Activated CD4-positive, alpha-beta T cell treated with anti-CD3 and anti-CD28 coated beads, Interleukin-2, amount 10 ng/mL, durations not matched to agents 24 days and 14 days (primary cell): ENCODE measurements around the gene COLGALT1. TPM values are rescaled to one million over a fixed set of nuclear protein-coding genes. Genes with fewer than 3 reads are reported as not detected.
"Not testable (repeated sequence)": the region's sequence is repeated elsewhere in the genome, so short reads cannot be mapped to it uniquely, and the experiment has no call there.

Experiments
- DNase-seq: peaks from one replicate; pipeline ENCODE4 v3.0.0; 2022
- H3K27ac Mint-ChIP-seq: one replicate; pipeline ENCODE4 v1.8.0; 2022; ENCODE audit warnings: mild to moderate bottlenecking, mixed read lengths
- H3K27me3 Mint-ChIP-seq: one replicate; pipeline ENCODE4 v1.8.0; 2022; ENCODE audit warnings: mixed read lengths
- H3K36me3 Mint-ChIP-seq: one replicate; pipeline ENCODE4 v1.8.0; 2022; ENCODE audit warnings: low read depth, mild to moderate bottlenecking, mixed read lengths
- H3K4me1 Mint-ChIP-seq: one replicate; pipeline ENCODE4 v1.8.0; 2021; ENCODE audit warnings: mixed read lengths
- H3K4me3 Mint-ChIP-seq: one replicate; pipeline ENCODE4 v1.8.0; 2022; ENCODE audit warnings: mild to moderate bottlenecking, moderate library complexity, mixed read lengths
- H3K9me3 Mint-ChIP-seq: one replicate; pipeline ENCODE4 v1.8.0; 2021; ENCODE audit warnings: mixed read lengths
- intact Hi-C: fragments of 100-400 bp; cut with micrococcal nuclease; formaldehyde crosslinking; loops from one replicate; pipeline ENCODE4 v1.15.1; 2023
- total RNA-seq: library from RNA; stranded (reverse); gene quantifications from 2 replicates; pipeline ENCODE4 v1.2.3, GENCODE V29; 2022

The COLGALT1 gene
- total RNA-seq, 1 donor from 2014 or later = 103 TPM

DNA sequence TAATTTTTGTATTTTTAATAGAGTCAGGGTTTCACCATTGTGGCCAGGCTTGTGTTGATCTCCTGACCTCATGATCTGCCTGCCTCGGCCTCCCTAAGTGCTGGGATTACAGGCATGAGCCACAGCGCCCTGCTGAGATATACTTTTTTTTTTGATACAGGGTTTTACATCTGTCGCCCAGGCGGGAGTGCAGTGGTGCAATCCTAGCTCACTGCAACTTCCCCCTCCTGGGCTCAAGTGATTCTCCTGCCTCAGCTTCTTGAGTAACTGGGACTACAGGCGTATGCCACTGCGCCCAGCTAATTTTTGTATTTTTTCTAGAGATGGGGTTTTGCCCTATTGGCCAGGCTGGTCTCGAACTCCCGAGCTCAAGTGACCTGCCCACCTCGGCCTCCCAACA, 2.0 kb downstream of the COLGALT1 start:
- Mint-ChIP-seq H3K36me3 (peaks cover 31% of the 10 kb centered on the region), H3K27me3 (no peaks in the 10 kb centered on the region), H3K27ac (no peak overlapping the region), H3K4me1 (peaks cover 13% of the 10 kb centered on the region), H3K9me3 (no peaks in the 10 kb centered on the region), H3K4me3 (peak overlapping the region; percentile 90)
- no peak for DNase-seq
- intact Hi-C loops = no loop called here

DNA sequence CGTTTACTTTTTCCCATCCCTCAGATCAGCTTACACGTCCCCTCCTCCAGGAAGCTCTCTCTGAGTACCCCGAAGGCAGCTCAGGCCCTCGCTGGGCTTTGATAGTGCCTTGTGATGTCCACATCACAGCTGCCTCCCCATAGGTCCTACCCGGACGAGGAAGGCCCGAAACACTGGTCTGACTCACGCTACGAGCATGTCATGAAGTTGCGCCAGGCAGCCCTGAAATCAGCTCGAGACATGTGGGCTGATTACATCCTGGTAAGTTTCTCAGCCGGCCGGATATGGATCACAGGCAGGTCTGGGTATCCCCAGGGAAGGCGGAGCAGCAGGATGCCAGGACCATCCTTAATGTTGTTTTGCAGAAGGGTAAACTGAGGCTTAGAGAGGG, 4.8 kb downstream of the COLGALT1 start:
- intact Hi-C loops = no loop called here
- Mint-ChIP-seq H3K4me3 (no peak overlapping the region), H3K9me3 (no peaks in the 10 kb centered on the region), H3K36me3 (peaks cover 41% of the 10 kb centered on the region), H3K27me3 (no peaks in the 10 kb centered on the region), H3K4me1 (peaks cover 9% of the 10 kb centered on the region), H3K27ac (peak overlapping the region; percentile 68)
- DNase-seq = no peak

DNA sequence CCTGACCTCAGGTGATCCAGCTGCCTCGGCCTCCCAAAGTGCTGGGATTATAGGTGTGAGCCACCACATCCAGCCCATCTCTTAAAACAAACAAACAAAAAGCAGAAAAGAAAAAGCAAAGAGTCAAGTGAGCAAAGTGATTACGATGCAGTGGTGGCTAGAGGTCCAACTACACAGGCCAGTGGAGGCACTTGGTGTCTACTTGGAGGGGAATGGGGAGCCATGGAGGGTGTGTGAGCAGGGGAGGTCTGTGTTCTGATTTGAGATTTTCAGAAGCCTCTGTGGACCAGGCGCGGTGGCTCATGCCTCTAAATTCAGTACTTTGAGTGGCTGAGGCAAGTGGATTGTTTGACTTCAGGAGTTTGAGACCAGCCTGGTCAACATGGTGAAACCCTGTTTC, 6.6 kb downstream of the COLGALT1 start:
- intact Hi-C loops = no loop called here

DNA sequence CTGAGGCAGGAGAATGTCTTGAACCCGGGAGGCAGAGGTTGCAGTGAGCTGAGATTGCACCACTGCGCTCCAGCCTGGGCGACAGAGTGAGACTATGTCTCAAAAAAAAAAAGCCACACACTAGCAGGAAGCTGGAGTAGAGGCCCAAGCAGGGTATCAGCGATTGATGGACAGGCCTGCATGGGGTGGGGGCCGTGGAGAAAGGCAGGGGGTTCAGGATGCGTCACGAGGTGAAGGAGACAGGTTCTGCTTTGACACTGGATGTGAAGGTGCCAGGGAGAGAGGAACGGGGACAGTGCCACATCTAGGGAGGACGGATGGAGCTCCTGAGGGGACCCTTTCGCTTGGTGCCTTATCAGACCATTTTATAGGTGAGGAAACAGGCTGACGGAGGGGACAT, 7.1 kb downstream of the COLGALT1 start:
- peaks cover 51% of the 10 kb centered on the region for H3K36me3 Mint-ChIP-seq
- H3K4me3 Mint-ChIP-seq = no peak overlapping the region
- no peak for DNase-seq
- H3K27ac Mint-ChIP-seq = no peak overlapping the region
- H3K27me3 Mint-ChIP-seq = no peaks in the 10 kb centered on the region
- no peaks in the 10 kb centered on the region for H3K9me3 Mint-ChIP-seq
- peaks cover 3% of the 10 kb centered on the region for H3K4me1 Mint-ChIP-seq
- intact Hi-C loops = no loop called here

More for the DNA sequence above, 6.6 kb downstream of the COLGALT1 start:
- peaks cover 6% of the 10 kb centered on the region for H3K4me1 Mint-ChIP-seq
- peaks cover 47% of the 10 kb centered on the region for H3K36me3 Mint-ChIP-seq
- no peak for DNase-seq
- no peaks in the 10 kb centered on the region for H3K9me3 Mint-ChIP-seq
- H3K27ac Mint-ChIP-seq = no peak overlapping the region
- H3K4me3 Mint-ChIP-seq = no peak overlapping the region
- no peaks in the 10 kb centered on the region for H3K27me3 Mint-ChIP-seq

DNA sequence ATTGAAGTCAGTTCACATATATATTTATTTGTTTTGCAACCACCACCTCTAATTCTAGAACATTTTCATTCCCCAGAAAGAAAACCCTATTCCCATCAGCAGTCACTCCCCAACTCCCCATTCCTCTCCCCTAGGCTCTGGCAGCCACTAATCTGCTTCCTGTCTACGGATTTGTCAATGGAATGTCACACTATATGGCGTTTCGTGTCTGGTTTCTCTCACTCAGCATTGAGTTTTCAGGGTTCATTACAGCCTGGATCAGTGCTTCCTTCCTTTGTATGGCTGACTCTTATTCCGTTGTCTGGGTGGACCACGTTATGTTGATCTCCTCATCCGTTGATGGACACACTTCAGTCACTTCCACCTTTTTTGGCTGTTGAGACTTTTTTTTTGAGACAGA, 9.3 kb downstream of the COLGALT1 start:
- Mint-ChIP-seq H3K36me3 (peaks cover 57% of the 10 kb centered on the region), H3K4me3 (no peak overlapping the region), H3K27ac (peak overlapping the region; percentile 68), H3K27me3 (no peaks in the 10 kb centered on the region), H3K4me1 (peaks cover 3% of the 10 kb centered on the region), H3K9me3 (no peaks in the 10 kb centered on the region)
- intact Hi-C loops = no loop called here
- DNase-seq = no peak

DNA sequence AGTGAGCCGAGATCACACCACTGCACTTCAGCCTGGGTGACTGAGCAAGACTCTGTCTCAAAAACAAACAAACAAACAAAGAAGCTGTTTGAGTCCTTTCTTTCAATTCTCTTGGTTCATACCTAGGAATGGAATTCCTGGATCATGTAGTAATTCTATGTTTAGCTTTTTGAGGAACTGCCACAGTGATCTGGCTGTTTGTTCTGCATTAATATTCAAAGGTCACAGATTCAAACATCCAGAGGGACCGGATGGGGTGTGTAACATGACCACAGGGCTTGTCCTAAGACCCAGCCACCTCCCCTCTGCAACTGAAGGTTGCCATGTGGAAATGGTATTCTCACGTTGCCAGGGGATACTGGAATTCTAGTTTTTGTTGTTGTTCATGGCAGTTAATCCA, 10.2 kb downstream of the COLGALT1 start:
- H3K9me3 Mint-ChIP-seq = no peaks in the 10 kb centered on the region

DNA sequence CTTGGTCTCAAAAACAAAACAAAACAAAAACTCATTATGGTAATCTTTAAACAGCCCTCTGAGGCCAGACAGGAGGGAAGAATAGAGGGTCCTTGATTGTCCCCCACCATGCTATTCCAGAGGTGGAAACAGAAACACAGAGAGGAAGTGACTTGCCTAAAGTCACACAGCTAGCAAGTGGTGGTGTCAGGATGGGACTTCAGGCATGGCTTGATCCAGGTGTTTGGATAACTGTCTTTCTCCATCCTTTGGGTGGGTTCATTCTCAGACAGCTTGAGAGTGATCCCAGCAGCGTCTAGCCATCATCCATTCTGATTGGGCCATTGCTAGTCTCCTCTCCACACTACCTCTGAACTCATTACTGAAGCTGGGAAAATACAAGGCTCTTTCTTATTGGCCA, 12.5 kb downstream of the COLGALT1 start:
- intact Hi-C loops = no loop called here
- no peak for DNase-seq
- Mint-ChIP-seq H3K27me3 (no peaks in the 10 kb centered on the region), H3K4me3 (no peak overlapping the region), H3K27ac (no peak overlapping the region), H3K36me3 (peaks cover 55% of the 10 kb centered on the region), H3K9me3 (no peaks in the 10 kb centered on the region), H3K4me1 (no peaks in the 10 kb centered on the region)

More for the DNA sequence above, 10.2 kb downstream of the COLGALT1 start:
- Mint-ChIP-seq H3K4me3 (no peak overlapping the region), H3K27ac (no peak overlapping the region), H3K36me3 (peaks cover 52% of the 10 kb centered on the region), H3K4me1 (no peaks in the 10 kb centered on the region), H3K27me3 (no peaks in the 10 kb centered on the region)
- intact Hi-C loops = no loop called here
- no peak for DNase-seq

DNA sequence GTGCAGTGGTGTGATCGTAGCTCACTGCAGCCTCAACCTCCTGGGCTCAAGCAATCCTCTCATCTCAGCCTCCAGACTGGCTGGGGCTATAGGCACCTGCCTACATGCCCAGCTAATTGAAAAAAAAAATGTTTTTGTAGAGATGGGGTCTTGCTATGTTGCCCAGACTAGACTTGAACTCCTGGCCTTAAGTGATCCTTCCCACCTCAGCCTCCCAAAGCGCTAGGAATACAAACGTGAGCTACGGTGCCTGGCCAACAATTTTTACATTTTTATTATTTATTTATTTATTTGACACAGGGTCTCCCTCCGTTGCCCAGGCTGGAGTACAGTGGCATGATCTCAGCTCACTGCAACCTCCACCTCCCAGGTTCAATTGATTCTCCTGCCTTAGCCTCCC, 14.8 kb downstream of the COLGALT1 start:
- H3K27me3 Mint-ChIP-seq, H3K27ac Mint-ChIP-seq, DNase-seq, H3K4me3 Mint-ChIP-seq, H3K9me3 Mint-ChIP-seq, H3K4me1 Mint-ChIP-seq: not testable (repeated sequence)
- intact Hi-C loops = loop anchor here (10.0 kb wide), 1 partner anchor 75 kb away; no protein-coding TSS in a partner anchor
- H3K36me3 Mint-ChIP-seq = peaks cover 55% of the 10 kb centered on the region

DNA sequence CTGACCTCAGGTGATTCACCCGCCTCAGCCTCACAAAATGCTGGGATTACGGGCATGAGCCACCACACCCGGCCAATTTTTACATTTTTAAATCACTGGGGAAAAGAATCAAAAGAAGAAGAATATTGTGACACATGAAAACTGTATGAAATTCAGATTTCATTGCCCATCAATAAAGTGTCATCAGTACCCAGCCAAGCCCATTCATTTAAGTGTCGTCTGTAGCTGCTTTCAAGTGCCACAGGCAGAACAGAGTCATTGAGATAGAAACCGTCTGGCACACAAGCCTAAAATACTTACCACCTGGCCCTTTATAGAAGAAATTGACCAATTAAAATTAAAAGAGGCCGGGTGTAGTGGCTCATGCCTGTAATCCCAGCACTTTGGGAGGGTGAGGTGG, 15.3 kb downstream of the COLGALT1 start:
- Mint-ChIP-seq H3K27ac (no peak overlapping the region), H3K27me3 (no peaks in the 10 kb centered on the region), H3K36me3 (peaks cover 54% of the 10 kb centered on the region), H3K9me3 (no peaks in the 10 kb centered on the region), H3K4me3 (no peak overlapping the region), H3K4me1 (peaks cover 3% of the 10 kb centered on the region)
- no peak for DNase-seq
- intact Hi-C loops = loop anchor here (10.0 kb wide), 1 partner anchor 76 kb away; no protein-coding TSS in a partner anchor

DNA sequence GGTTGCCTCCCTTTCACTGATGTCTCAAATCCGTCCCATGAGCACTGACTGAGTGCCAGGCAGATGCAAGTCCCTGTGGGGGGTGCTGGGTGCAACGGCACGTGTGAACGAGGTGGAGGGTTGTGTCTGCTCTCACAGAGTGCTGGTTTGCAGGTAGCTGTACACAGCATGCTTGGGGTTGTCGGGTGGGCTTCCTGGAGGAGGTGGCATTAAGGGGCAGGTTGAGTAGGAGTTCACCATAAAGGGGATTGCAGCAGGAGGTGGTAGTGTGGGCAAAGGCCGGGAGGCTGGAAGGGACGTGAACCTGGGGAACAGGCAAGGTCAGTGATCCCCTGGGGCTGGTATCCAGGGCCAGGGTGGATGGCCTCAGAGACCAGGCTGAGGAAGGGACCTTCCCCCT, 17.2 kb downstream of the COLGALT1 start:
- intact Hi-C loops = loop anchor here (10.0 kb wide), 1 partner anchor 78 kb away; no protein-coding TSS in a partner anchor
- no peaks in the 10 kb centered on the region for H3K9me3 Mint-ChIP-seq
- H3K36me3 Mint-ChIP-seq = peaks cover 55% of the 10 kb centered on the region
- no peaks in the 10 kb centered on the region for H3K27me3 Mint-ChIP-seq
- peak overlapping the region; percentile 57 for H3K27ac Mint-ChIP-seq
- H3K4me3 Mint-ChIP-seq = no peak overlapping the region
- no peak for DNase-seq
- peaks cover 3% of the 10 kb centered on the region for H3K4me1 Mint-ChIP-seq

DNA sequence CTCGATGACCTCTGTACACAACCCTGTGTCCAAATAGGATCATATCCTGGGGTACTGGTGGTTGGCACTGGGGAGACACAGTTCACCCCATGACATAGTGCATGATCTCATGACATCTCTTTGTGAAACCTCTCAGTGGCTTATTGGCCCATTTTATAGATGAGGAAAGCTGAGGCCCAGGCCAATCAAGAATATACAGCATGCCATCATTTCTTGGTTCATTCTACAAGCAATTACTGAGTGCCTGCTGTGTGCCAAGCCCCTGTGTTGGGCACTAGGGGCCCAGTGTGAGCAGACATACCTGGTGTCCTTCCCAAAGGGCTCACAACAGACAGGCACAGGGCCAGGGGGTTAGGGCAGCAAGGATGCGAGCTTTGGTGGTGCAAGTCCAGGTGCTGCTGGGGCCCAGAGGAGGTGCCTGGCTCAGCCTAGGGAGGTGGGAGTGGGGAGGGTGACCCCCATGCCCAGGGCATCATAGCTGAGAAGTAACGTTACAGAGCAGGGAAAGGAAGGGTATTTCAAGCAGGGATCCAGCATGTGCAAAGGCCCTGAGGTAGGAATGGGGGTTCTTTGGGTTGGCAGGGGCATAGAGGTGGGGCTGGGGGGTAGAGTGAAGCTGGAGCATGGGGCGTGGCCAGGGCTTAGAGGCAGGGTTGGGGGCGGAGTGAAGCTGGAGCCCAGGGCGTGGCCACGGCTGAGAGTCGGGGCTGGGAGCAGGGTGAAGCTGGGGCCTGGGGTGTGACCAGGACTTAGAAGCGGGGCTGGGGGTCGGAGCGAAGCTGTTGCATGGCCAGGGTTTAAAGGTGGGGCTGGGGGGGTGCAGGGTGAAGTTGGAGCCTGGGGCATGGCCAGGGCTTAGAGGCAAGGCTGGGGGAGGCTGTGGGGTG, 20.7 kb downstream of the COLGALT1 start:
- no peak for DNase-seq
- intact Hi-C loops = loop anchor here (10.0 kb wide), 1 partner anchor 81 kb away; no protein-coding TSS in a partner anchor
- no peaks in the 10 kb centered on the region for H3K27me3 Mint-ChIP-seq
- peaks cover 6% of the 10 kb centered on the region for H3K4me1 Mint-ChIP-seq
- no peak overlapping the region for H3K4me3 Mint-ChIP-seq
- no peaks in the 10 kb centered on the region for H3K9me3 Mint-ChIP-seq
- peaks cover 61% of the 10 kb centered on the region for H3K36me3 Mint-ChIP-seq
- H3K27ac Mint-ChIP-seq = no peak overlapping the region

DNA sequence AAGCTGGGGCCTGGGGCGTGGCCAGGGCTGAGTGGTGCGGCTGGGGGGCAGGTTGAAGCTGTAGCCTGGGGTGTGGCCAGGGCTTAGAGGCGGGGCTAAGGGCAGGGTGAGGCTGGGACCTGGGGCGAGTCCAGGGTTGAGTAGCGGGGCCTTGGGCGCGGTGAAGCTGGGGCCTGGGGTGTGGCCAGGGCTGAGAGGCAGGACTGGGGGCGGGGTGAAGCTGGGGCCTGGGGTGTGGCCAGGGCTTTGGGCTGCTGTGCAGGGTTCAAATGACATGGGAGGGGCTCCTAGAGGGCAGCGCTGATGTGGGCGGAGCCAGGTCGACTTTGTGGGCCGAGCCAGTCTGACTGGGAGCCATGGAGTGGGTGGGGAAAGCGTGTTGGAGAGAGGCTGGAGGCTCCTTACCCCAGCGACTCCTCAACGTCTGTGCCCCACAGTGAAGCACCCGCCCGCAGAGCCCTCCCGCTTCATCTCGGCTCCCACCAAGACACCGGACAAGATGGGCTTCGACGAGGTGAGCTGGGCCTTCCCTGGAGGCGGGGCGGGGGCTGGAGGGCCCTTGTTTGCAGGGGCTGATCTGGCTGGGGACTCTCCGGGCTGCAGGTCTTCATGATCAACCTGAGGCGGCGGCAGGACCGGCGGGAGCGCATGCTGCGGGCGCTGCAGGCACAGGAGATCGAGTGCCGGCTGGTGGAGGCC, 21.5 kb downstream of the COLGALT1 start:
- H3K27me3 Mint-ChIP-seq = no peaks in the 10 kb centered on the region
- peaks cover 58% of the 10 kb centered on the region for H3K36me3 Mint-ChIP-seq
- intact Hi-C loops = loop anchor here (10.0 kb wide), 1 partner anchor 82 kb away; no protein-coding TSS in a partner anchor
- H3K9me3 Mint-ChIP-seq = no peaks in the 10 kb centered on the region
- H3K4me1 Mint-ChIP-seq = peaks cover 6% of the 10 kb centered on the region
- H3K27ac Mint-ChIP-seq = no peak overlapping the region
- peak; percentile 69 for DNase-seq
- H3K4me3 Mint-ChIP-seq = no peak overlapping the region

DNA sequence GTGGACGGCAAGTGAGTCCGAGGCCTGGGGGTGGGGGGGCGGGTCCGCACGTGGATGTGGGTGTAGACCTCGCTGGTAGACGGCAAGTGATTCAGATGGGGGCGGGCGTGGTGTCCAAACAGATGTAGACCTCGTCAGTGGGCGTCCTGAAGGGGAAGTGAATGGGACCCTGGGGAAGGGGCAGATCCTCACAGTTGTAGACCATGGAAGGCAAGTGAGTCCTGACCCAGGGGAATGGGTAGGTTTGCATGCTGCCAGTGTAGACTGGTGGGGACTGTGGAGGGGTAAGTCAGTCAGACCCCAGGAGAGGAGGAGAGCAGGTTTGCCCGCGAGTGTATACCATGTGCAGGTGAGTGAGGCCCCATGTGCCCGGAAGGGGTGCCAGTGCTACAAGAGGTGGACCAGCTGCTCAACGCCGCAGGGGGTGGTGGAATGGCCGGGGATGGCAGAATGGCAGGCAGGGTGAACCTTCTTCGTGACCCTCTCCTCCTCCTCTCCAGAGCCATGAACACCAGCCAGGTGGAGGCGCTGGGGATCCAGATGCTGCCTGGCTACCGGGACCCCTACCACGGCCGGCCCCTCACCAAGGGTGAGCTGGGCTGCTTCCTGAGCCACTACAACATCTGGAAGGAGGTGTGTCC, 22.1 kb downstream of the COLGALT1 start:
- intact Hi-C loops = loop anchor here (10.0 kb wide), 1 partner anchor 83 kb away; no protein-coding TSS in a partner anchor

More for the DNA sequence above, 22.1 kb downstream of the COLGALT1 start:
- Mint-ChIP-seq H3K27me3 (no peaks in the 10 kb centered on the region), H3K9me3 (no peaks in the 10 kb centered on the region), H3K4me3 (no peak overlapping the region), H3K4me1 (peaks cover 6% of the 10 kb centered on the region), H3K36me3 (peaks cover 61% of the 10 kb centered on the region), H3K27ac (no peak overlapping the region)
- DNase-seq = no peak
